ENCODE measurements around the gene TLE3.
A peak's percentile ranks its signal among the peaks of the same experiment; 100 is the strongest.

Gene TLE3

DNA sequence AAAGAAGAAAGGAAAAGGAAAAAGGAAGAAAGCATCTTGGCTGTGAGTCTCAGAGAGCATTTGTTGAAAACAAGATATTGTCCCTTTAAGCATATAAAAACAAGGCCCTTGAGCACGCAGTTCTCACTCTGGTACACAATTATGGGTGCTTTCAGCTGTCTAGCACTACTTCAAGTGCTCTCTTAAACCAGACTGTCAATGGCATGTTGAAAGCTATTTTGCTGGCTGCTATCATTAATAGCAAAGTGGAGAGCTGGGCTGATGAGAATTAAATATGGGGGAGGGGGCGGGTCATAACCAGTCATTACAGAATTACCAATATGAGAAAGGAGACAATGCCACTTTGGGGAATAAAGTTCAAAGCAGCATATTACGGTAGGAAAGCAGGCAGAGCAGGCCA is 9.3 kb downstream of the TLE3 start:
- DNase-seq, result no peak
- Histone ChIP-seq H3K27ac (peak overlapping the region; percentile 54), H3K27me3 (ENCODE audit: insufficient read depth, low read depth, severe bottlenecking) (no peaks in the 10 kb centered on the region), H3K9me3 (ENCODE audit: severe bottlenecking) (no peaks in the 10 kb centered on the region), H3K4me3 (ENCODE audit: low read depth, low read length) (no peak overlapping the region), H3K36me3 (peaks cover 97% of the 10 kb centered on the region)
- TF ChIP-seq CTCF (IDR thresholded peaks at IDR 0.05; ENCODE audit: low read depth, low read length), result no peak

DNA sequence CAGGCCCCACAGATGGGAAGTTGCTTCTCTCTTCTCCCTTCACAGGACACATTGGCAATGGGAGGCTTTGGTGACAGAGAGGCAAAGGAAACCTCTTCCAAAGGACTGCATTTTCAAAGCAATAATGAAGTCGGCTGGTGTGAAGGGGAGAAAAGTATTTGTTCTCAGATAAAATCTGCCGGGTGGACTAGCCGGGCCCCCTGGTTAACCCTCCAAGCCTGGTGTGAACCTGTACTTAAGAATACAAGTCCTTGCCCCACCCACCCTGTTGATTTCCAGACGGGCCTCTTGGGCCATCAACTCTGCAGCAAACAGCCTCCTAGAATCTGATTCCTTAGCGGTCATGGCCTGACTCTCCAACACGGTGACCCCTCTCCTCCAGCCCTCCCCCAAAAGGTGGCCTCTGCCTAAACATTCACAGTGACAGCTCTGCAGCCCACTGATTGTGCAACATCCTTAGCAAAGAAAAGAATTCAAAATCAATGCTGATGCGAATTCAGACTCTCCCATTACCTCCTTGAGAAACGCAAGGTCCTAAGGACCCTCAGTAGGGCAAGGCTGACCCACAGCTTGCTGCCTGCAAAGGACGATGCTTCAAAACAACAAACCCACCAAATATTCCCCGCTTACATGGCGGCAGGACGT is 9.9 kb downstream of the TLE3 start:
- peaks cover 94% of the 10 kb centered on the region for H3K36me3 ChIP-seq

DNA sequence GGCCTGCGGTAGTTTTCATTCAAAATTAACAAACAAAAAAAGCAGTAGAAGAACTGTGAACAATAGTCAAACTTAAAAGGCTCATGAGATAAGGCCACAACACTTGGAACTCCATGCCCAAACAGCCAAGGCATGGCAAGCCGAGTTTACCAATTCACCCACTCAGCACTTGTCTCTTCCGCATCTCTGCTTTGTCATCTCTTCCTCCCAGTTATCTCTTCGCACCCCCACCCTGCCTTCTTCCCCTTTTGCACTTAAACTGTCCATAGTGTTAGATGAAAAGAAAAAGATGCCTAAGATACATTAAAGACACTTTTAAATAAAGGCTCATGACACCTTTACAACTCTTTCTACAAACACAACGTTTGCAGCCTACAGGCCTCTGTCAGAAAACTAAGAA is 11.1 kb downstream of the TLE3 start:
- Histone ChIP-seq H3K27ac (no peak overlapping the region), H3K4me3 (ENCODE audit: low read depth, low read length) (no peak overlapping the region), H3K9me3 (ENCODE audit: severe bottlenecking) (no peaks in the 10 kb centered on the region), H3K36me3 (peaks cover 94% of the 10 kb centered on the region), H3K27me3 (ENCODE audit: insufficient read depth, low read depth, severe bottlenecking) (no peaks in the 10 kb centered on the region)
- TF ChIP-seq CTCF (IDR thresholded peaks at IDR 0.05; ENCODE audit: low read depth, low read length), result no peak
- no peak for DNase-seq

More for the DNA sequence above, 9.9 kb downstream of the TLE3 start:
- H3K4me3 ChIP-seq (ENCODE audit: low read depth, low read length), result no peak overlapping the region
- no peaks in the 10 kb centered on the region for H3K9me3 ChIP-seq (ENCODE audit: severe bottlenecking)
- no peaks in the 10 kb centered on the region for H3K27me3 ChIP-seq (ENCODE audit: insufficient read depth, low read depth, severe bottlenecking)
- H3K27ac ChIP-seq, result peak overlapping the region; percentile 54
- TF ChIP-seq CTCF (IDR thresholded peaks at IDR 0.05; ENCODE audit: low read depth, low read length), result no peak
- DNase-seq, result no peak

GRCh38 chr15:70084461-70084860 is 13.3 kb downstream of the TLE3 start:
- no peaks in the 10 kb centered on the region for H3K9me3 ChIP-seq (ENCODE audit: severe bottlenecking)
- H3K27ac ChIP-seq, result no peak overlapping the region; the same call in 1 of the 2 replicates
- peaks cover 90% of the 10 kb centered on the region for H3K36me3 ChIP-seq
- H3K27me3 ChIP-seq (ENCODE audit: insufficient read depth, low read depth, severe bottlenecking), result no peaks in the 10 kb centered on the region
- TF ChIP-seq CTCF (IDR thresholded peaks at IDR 0.05; ENCODE audit: low read depth, low read length), result no peak
- H3K4me3 ChIP-seq (ENCODE audit: low read depth, low read length), result no peak overlapping the region
- DNase-seq, result no peak

DNA sequence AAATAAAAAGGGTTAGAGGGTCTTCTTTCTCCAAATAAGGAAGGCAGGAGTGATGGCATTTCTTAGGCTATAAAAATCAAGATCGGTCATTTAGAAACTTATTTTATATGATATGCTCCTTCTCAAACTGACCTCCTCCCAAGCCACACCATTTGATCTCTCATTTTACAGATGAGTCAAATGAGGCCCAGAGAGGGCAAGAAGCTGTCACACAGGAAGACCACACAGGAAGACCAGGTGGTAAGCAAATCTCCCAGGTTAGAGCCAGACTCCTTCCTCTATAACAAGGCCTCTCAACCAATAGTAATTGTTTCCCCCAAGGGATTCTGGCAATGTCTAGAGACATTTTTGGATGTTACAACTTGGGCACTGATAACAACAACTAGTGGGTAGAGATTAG is 13.8 kb downstream of the TLE3 start:
- Histone ChIP-seq H3K9me3 (ENCODE audit: severe bottlenecking) (no peaks in the 10 kb centered on the region), H3K4me3 (ENCODE audit: low read depth, low read length) (no peak overlapping the region), H3K27ac (peak overlapping the region; percentile 48), H3K36me3 (peaks cover 86% of the 10 kb centered on the region), H3K27me3 (ENCODE audit: insufficient read depth, low read depth, severe bottlenecking) (no peaks in the 10 kb centered on the region)
- DNase-seq, result no peak
- TF ChIP-seq CTCF (IDR thresholded peaks at IDR 0.05; ENCODE audit: low read depth, low read length), result no peak

- Histone ChIP-seq H3K9me3 (ENCODE audit: severe bottlenecking) (no peaks in the 10 kb centered on the region), H3K27ac (peak overlapping the region; percentile 53), H3K36me3 (peaks cover 87% of the 10 kb centered on the region), H3K4me3 (ENCODE audit: low read depth, low read length) (no peak overlapping the region), H3K27me3 (ENCODE audit: insufficient read depth, low read depth, severe bottlenecking) (no peaks in the 10 kb centered on the region)
- DNase-seq, result peak; percentile 73
- TF ChIP-seq CTCF (IDR thresholded peaks at IDR 0.05; ENCODE audit: low read depth, low read length), result no peak
These were observed 14.3 kb downstream of the TLE3 start for GRCh38 chr15:70083418-70083817.
